Spinal cord (tissue), 10 donors: ENCODE measurements around the gene TMEM209. TPM values are rescaled to one million over a fixed set of nuclear protein-coding genes. Genes with fewer than 3 reads are reported as not detected.

ENCODE experiments used
- DNase-seq, 6 donors: peaks; one replicate each; pipeline versions ENCODE4 v3.0.0 to v3.0.0-alpha.2; 2013 to 2015; ENCODE audit warnings: low spot score in 6 of 6, low read depth in 4 of 6
- H3K27ac ChIP-seq: one replicate; pipeline ENCODE4 v1.5.1; 2013; ENCODE audit warnings: low read depth, low read length, control low read depth
- H3K27me3 ChIP-seq: one replicate; pipeline ENCODE4 v1.6.1; 2013; ENCODE audit warnings: low read length; ENCODE audit not compliant: control insufficient read depth, insufficient read depth
- H3K36me3 ChIP-seq: one replicate; pipeline ENCODE4 v1.6.1; 2013; ENCODE audit warnings: low read length; ENCODE audit not compliant: control insufficient read depth, insufficient read depth
- H3K4me1 ChIP-seq: one replicate; pipeline ENCODE4 v1.6.1; 2013; ENCODE audit warnings: low read length; ENCODE audit not compliant: control insufficient read depth, insufficient read depth
- H3K4me3 ChIP-seq: one replicate; pipeline ENCODE4 v1.5.1; 2013; ENCODE audit warnings: low read depth, low read length, control low read depth
- H3K9me3 ChIP-seq: one replicate; pipeline ENCODE4 v1.6.1; 2013; ENCODE audit warnings: low read length; ENCODE audit not compliant: control insufficient read depth, insufficient read depth
- WGBS: methylation state at CpG from one replicate; pipeline ENCODE4 v1.1.5; 2013; ENCODE audit warnings: missing lambda C conversion rate; ENCODE audit not compliant: insufficient coverage; 5-methylcytosine and 5-hydroxymethylcytosine counted together
- polyA plus RNA-seq, 2 donors: library from polyadenylated mRNA; unstranded; fragments of 120-200 nt; gene quantifications; one replicate each; pipeline ENCODE4 v1.2.1, GENCODE V29; 2013; ENCODE audit not compliant: insufficient read length in 2 of 2
- total RNA-seq, 2 donors: library from RNA; depleted of rRNA in 1 of 2; stranded (reverse); fragments of 120-200 nt in 1 of 2; fragments of >200 nt in 1 of 2; gene quantifications; one replicate each; pipeline versions ENCODE4 v1.2.3 to v1.2.4, GENCODE V29; 2013 to 2014
- donor health status: healthy.

TMEM209 gene
- total and polyA plus RNA-seq, 4 donors, result 13.7 to 17.2 (median 15.7) TPM

DNA sequence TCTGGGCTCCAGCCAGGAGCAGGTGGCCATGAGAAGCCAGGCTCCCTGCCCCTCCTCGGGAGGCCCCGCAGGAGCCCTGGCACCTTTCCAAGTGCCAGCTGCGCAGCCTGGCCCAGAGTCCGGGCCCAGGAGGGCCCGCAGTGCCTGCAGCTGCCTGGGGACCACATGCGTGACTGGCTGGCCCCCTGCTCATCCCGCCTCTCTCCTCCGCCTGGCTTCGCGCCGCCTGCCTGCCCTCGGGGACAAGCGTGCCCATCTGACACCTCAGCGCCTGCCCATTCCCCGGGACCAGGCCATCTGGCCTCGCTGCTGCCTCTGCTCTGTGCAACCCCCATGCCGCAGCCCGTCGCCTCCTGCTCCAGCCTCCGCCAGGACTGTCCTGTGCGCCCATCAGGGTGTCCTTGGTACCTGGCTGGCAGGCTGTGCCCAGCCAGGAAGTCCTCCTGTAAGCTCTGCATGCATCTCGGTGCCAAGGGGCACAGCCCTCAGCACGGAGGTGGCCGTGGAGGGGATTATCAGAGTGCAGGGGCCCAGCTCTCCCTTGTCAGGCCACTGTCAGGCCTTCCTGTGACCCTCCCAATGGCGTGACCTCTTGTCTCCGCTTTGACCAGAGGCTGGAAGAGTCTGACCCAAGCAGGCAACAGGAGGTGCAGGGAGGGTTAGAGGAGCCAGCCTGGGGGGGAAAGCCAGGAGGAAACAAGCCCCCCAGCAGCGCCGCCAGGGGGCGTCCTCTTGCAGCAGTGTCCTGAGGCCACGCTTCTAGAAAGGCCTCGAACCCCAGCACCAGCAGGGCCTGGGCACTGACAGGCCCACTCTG is 50.5 kb downstream of the TMEM209 start:
- Histone ChIP-seq H3K27ac (peak overlapping the region; percentile 10), H3K9me3 (peaks cover 3% of the 10 kb centered on the region), H3K36me3 (peaks cover under 1% of the 10 kb centered on the region), H3K4me1 (peaks cover 27% of the 10 kb centered on the region), H3K27me3 (no peaks in the 10 kb centered on the region), H3K4me3 (no peak overlapping the region)
- peak in 2 of 6 donors; percentile 72 to 79 for DNase-seq
- WGBS, result 48% methylated on average over 31 of the region's 31 CpGs

DNA sequence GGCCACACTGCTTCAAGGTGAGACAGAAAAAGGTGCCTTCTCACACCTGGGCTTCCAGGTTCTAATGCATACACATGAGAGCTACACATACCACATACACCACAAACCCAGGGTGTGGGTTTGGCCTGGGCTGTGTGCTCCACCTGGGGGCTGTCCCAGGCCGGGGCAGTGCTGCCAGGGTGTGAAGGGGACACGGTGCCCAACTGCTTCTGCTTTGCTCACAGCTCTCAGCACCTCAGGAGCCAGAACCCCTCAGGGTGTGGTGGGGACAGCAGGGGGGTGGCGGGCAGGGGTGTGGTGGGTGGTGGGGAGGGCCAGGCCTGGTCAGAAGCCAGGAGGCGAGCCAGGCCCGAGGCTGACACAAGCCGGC is 51.1 kb downstream of the TMEM209 start:
- H3K27me3 ChIP-seq, result no peaks in the 10 kb centered on the region
- peaks cover 32% of the 10 kb centered on the region for H3K4me1 ChIP-seq
- peaks cover 4% of the 10 kb centered on the region for H3K36me3 ChIP-seq
- H3K27ac ChIP-seq, result no peak overlapping the region
- no peak for DNase-seq
- no peak overlapping the region for H3K4me3 ChIP-seq
- peaks cover 3% of the 10 kb centered on the region for H3K9me3 ChIP-seq
- WGBS, result 23% methylated on average over 4 of the region's 6 CpGs

DNA sequence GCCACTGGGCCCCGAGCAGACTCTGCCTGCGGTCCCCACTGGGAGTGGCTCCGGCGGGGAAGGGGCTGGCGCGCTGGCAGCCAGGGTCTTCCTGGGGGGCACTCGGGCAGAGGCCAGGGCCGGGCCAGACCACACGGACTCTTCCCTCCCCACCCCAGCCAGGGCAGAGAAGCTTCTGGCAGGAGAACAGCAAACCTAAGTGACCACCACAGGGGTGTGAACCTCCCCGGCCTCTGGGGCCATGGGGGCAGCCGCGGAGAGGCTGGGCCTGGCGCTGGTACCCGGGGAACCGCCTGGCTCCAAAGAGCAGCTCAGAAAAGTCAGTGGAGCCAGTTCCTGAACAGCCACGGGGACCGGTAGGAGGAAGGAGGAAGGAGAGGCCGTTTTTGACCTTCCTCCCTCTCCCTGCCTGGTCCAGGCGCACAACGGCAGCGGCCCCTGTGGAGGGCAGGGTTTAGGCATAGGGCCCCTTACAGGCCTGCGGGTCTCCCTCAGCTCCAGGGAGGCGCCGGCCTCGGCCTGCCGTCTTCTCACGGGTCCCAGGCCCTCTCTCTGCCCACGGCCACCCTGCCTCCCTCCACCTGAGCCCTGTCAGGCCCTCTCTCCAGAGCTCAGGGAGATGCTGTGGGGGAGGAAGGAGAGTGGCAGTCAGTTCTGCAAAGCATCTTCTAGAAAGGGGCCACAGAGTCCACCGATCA is 51.8 kb downstream of the TMEM209 start:
- 61% methylated on average over 17 of the region's 29 CpGs for WGBS
- Histone ChIP-seq H3K36me3 (peaks cover 4% of the 10 kb centered on the region), H3K27ac (peak overlapping the region; percentile 25), H3K4me1 (peaks cover 33% of the 10 kb centered on the region), H3K9me3 (peaks cover 3% of the 10 kb centered on the region), H3K4me3 (no peak overlapping the region), H3K27me3 (no peaks in the 10 kb centered on the region)
- DNase-seq, result no peak

DNA sequence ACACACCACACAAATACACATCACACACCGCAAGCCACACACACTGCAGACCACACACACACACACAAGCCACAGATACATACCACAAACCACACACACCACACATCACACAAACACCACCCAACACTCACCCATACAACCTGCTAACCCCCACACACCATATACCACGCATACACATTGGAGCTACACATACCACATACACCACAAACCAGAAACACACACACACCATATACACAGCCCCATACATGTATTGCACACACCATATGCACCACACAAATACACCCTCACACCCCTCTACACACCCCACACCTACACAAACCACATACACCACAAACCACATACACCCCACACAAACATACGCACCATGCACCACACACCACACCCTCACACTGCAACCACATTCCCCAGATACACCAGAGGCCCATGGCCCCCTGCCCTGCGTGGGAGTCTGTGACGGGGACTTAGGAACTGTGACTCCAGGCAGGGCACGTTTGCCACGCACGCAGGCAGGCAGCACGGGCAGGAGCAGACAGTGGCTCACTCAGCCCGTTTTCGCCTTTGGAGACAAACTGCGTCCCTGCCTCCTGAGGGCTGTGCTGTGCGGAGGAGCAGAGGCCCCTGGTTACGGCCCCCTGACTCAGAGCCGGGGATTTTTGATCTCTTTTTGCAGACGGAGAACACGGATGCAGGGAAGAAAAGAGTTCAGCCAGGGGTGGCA is 52.6 kb downstream of the TMEM209 start:
- Histone ChIP-seq H3K4me1 (peaks cover 34% of the 10 kb centered on the region), H3K4me3 (no peak overlapping the region), H3K27me3 (no peaks in the 10 kb centered on the region), H3K36me3 (peaks cover 4% of the 10 kb centered on the region), H3K27ac (peak overlapping the region; percentile 25), H3K9me3 (peaks cover 3% of the 10 kb centered on the region)
- WGBS, result 69% methylated on average over 17 of the region's 17 CpGs
- DNase-seq, result no peak

DNA sequence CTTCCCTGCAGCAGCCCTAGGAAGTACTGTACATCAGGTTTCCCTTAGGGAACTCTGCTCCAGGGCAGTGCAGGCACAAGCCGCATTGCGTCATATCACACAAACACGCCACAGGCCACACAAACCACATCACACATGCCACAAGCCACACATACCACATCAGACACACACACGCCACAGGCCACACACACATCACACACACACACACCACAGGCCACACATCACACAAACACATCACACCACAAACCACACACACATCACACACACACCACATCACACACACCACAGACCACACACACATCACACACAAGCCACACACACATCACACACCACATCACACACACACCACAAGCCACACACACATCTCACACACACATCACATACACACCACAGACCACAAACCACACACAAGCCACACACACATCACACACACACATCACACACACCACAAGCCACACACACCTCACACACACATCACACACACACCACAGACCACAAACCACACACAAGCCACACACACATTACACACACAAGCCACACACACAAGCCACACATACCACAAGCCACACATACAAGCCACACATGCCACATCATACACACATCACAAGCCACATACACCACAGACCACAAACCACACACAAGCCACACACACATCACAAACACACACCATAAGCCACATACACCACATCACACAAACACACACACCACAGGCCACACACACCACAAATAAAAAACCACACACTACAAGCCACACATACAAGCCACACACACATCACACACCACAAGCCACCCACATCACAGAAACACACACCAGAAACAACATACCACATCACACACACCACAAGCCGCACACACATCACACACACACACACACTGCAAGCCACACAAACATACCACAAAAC is 53.4 kb downstream of the TMEM209 start:
- Histone ChIP-seq H3K4me3 (no peak overlapping the region), H3K4me1 (peaks cover 34% of the 10 kb centered on the region), H3K9me3 (peaks cover 3% of the 10 kb centered on the region), H3K27me3 (no peaks in the 10 kb centered on the region), H3K36me3 (peaks cover 4% of the 10 kb centered on the region), H3K27ac (no peak overlapping the region)
- no peak for DNase-seq
- 95% methylated on average over 5 of the region's 5 CpGs for WGBS

DNA sequence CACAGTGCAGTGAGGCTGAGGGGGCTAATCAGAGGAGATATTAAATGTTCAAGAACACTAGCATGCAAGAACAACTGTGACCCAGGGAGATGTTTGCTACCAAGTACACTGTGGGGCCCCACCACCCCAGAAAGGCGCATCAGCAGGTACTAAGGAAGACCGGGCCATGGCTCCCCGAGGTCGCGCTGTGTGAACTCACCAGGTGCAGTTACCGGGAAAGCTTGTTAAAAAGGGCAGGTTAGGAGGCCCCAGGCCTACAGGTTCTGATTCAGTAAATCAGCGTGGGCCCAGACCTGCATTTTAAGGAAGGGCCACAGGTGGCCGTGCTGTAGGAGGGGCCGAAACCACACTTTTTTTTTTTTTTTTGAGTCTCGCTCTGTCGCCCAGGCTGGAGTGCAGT is 54.6 kb downstream of the TMEM209 start:
- H3K4me1 ChIP-seq, result peaks cover 34% of the 10 kb centered on the region
- no peak overlapping the region for H3K4me3 ChIP-seq
- H3K36me3 ChIP-seq, result peaks cover 4% of the 10 kb centered on the region
- no peaks in the 10 kb centered on the region for H3K9me3 ChIP-seq
- no peak for DNase-seq
- 90% methylated on average over 9 of the region's 11 CpGs for WGBS
- no peak overlapping the region for H3K27ac ChIP-seq
- no peaks in the 10 kb centered on the region for H3K27me3 ChIP-seq

DNA sequence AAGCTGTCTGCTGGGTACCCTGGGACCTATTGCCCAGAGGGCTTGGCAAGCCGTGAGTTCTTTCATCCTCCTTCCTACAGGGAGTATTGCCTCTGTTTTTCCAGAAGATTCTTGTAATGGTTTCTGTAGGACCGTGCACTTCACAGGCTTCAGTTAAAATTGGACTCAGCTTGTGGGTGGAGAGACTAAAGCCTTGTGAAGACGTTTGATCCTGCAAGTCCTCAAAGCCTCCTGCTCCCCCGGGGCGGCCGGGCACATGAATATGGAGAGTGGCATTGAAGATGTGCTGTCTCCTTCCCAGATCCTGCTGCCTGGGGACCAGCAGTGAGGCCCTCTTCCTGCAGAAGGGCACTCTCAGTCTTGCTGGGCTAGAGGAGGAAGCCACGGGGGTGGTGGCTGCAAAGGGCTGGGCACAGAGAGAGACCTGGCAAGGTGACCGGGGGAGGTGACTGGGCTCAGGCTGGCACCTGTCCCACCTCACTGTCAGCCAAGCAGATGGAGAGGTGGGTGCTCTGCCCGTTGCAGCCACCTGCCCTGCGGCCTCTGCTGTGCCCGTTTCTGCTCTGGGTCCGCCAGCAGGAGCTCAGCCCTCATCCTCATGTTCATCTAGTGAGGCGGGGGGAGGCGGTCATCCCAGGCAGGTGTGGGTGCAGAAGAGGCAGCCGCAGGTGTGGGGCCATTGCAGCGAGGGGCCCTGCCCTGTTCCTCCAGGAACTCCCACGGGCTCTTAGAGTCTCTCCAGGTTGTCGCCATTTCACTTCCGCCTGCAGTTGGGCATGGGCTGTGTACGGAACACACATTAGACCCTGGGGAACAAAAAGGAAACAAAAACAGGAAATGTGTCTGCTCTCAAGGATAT is 55.7 kb downstream of the TMEM209 start:
- 73% methylated on average over 12 of the region's 20 CpGs for WGBS
- peaks cover 4% of the 10 kb centered on the region for H3K36me3 ChIP-seq
- no peaks in the 10 kb centered on the region for H3K27me3 ChIP-seq
- no peak for DNase-seq
- H3K4me1 ChIP-seq, result peaks cover 31% of the 10 kb centered on the region
- no peak overlapping the region for H3K27ac ChIP-seq
- no peaks in the 10 kb centered on the region for H3K9me3 ChIP-seq
- H3K4me3 ChIP-seq, result no peak overlapping the region

DNA sequence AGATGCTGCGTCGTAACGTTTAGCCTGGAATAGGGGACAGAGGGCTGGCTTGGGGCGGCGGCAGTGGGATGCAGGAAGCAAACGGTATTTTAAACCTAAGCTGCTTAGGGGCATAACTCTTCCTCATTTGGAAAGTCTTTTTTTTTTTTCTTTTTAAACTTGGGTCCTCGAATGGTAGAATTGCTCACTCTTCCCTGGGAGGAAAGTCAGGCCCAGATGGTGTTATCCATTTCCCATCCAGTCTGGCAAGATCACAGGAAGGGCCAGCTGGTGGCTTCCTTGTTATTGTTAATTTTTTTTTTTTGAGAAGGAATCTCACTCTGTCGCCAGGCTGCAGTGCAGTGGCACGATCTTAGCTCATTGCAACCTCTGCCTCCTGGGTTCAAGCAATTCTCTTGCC is 56.6 kb downstream of the TMEM209 start:
- Histone ChIP-seq H3K27me3 (no peaks in the 10 kb centered on the region), H3K27ac (no peak overlapping the region), H3K9me3 (no peaks in the 10 kb centered on the region), H3K4me1 (peaks cover 28% of the 10 kb centered on the region), H3K4me3 (no peak overlapping the region), H3K36me3 (peaks cover 4% of the 10 kb centered on the region)
- DNase-seq, result peak in 2 of 6 donors; percentile 48 to 92
- 52% methylated on average over 5 of the region's 9 CpGs for WGBS
